Activated CD4-positive, CD25-positive, alpha-beta regulatory T cell treated with anti-CD3 and anti-CD28 coated beads, Interleukin-2, amount 50 U/mL, for 24 hours (primary cell): ENCODE data around the gene ST6GALNAC1.

ENCODE experiments used
- ATAC-seq, 2 donors: fragments of 150-1000 bp; cut with Tn5 transposase; one replicate each; pipeline ENCODE4 v1.10.0; 2021; ENCODE audit warnings: mild to moderate bottlenecking in 1 of 2, moderate library complexity in 1 of 2

The ST6GALNAC1 gene, protein sequence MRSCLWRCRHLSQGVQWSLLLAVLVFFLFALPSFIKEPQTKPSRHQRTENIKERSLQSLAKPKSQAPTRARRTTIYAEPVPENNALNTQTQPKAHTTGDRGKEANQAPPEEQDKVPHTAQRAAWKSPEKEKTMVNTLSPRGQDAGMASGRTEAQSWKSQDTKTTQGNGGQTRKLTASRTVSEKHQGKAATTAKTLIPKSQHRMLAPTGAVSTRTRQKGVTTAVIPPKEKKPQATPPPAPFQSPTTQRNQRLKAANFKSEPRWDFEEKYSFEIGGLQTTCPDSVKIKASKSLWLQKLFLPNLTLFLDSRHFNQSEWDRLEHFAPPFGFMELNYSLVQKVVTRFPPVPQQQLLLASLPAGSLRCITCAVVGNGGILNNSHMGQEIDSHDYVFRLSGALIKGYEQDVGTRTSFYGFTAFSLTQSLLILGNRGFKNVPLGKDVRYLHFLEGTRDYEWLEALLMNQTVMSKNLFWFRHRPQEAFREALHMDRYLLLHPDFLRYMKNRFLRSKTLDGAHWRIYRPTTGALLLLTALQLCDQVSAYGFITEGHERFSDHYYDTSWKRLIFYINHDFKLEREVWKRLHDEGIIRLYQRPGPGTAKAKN

GRCh38 chr17:76643553-76644148 lies at the start of gene ST6GALNAC1:
Gene ST6GALNAC1, minus strand, starts transcription at chr17:76643757. Its CDS starts 119 bp downstream, at chr17:76643638.
- ATAC-seq, result peak in 1 of 2 donors; percentile 30

DNA sequence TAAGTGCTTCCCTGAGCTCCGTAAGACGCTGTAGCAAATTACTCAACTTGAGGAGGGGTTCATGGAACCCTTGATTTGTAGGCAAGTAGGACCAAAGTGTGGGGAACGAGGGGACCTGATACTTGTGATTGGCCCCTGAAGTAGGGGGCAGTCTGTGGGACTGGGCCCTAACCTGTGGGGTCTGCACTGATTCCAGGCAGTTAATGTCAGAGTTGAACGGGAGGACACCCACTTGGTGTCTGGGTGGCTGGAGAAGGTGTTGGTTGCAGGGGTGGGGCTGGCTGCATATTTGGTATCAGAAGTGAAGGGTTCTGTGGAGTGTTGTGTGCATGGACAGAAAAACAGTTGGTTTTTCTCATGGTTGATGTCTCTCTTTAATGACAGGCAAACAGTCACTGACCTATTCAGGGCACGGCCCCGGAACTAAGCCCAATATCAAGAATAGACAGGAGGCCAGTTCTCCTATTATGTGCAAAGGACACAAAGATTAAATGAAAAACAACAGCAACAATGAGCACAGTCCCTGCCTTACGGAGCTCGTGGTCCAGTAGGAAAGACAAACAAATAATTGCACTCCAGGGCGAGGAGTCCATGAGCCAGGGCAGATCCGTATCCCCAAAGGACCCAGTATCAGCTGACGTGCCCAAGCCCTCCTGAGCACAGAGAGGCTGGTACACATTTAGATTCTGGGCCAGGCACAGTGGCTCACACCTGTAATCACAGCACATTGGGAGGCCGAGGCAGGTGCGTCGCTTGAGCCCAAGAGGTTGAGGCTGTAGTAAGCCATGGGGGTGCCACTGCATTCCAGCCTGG lies 48.0 kb upstream of the ST6GALNAC1 start:
- no peak for ATAC-seq

GRCh38 chr17:76690596-76691280 lies 47.2 kb upstream of the ST6GALNAC1 start:
- no peak for ATAC-seq

DNA sequence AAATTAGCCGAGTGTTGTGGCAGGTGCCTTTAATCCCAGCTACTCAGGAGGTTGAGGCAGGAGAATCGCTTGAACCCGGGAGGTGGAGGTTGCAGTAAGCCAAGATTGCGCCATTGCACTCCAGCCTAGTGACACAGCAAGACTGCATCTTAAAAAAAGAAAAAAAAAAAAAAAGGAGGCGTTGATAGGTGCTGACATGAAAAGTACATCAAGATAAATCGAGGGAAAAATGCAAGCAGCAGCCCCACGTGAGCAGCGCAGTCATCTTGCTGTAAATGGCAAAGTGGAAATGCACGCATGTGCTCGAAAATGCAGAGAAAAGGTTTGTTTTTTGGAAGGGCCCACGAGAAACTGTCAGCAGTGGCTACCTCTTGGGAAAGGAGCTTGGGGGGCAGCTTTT lies 46.3 kb upstream of the ST6GALNAC1 start:
- no peak for ATAC-seq

DNA sequence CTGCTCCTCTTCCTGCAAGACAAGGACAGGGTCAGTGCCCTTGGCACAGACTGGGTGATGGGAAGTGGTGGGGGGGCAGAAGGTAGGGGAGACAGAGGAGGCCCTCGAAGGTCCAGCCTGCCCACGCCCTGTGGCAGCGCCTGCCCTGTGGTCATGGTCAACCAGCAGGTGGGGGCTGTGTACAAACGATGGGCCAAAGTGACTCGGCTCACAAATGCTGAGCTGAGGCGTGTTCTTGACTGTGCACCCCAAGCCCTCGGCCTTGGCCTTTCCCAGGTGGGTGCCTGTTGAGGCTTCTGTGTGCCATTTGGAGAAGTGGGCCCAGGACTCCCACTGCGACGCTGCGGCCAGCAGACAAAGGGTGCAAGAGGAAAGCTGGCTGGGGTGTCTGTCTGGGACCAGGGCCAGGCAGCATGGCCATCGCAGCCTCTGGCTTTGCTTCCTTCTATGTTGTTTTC lies 44.6 kb upstream of the ST6GALNAC1 start:
- ATAC-seq, result no peak

DNA sequence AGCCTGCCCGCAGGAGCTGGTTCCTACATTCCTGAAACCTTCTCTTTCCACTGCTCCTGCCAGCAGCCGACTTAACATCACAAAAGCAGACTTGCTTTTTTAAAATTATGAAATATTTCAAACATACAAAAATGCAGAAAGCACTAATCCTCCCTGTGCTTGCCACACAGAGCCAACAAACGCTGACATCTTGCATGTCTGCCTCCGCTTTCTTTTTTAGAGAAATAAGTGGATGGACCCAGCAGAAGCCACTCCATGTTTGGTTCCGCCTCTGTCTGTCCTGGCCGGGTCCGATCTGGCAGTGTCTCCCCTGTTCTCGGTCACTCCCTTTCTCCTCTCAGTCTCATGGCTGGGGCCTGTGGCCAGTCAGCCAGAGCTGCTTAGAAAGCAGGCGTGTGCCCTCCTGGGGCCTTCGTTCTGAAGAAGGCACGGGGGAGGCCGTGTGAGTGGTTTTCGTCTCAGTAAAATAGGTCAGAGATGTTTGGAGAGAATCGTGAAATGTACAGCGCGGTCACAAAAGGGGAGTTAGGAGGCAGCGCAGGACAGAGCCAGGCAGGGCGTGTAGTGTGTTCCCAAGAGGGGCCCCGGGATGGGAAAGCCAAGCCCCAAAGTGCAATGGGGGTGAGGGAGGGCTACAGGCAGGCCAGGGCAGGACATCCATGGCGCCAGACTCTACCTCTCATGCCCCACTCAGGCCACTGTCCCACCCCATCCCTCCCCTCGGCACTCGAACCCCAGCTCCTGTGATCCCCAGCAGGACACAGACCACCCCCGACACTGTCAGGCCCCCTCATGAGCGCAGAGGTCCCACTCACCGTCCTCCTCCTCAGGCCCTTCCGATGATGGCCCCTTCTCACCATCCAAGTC lies 44.0 kb upstream of the ST6GALNAC1 start:
- ATAC-seq, result no peak

- ATAC-seq, result no peak
Observed at GRCh38 chr17:76686538-76687297, 43.2 kb upstream of the ST6GALNAC1 start.

DNA sequence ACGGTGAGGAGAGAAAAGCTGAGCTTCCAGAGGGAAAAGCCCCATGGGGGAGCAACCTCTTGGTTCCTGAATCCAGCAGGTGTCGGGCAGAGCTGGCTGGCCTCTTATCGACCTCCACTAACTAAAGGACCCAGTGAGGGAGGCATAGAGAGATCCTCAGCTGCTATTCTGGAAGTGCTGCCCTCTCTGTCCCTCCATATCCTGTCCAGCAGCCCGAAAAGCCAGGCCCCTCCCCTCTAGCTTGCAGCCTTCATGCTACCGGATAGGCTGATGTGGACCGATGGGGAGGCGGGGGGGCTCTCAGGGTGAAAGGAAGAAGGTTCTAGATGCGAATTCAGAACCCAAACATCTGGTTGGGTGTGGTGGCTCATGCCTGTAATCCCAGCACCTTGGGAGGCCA lies 42.3 kb upstream of the ST6GALNAC1 start:
- ATAC-seq, result no peak

- no peak for ATAC-seq
Observed at GRCh38 chr17:76685366-76685765, 41.8 kb upstream of the ST6GALNAC1 start.

GRCh38 chr17:76684756-76685155 lies 41.2 kb upstream of the ST6GALNAC1 start:
- no peak for ATAC-seq

DNA sequence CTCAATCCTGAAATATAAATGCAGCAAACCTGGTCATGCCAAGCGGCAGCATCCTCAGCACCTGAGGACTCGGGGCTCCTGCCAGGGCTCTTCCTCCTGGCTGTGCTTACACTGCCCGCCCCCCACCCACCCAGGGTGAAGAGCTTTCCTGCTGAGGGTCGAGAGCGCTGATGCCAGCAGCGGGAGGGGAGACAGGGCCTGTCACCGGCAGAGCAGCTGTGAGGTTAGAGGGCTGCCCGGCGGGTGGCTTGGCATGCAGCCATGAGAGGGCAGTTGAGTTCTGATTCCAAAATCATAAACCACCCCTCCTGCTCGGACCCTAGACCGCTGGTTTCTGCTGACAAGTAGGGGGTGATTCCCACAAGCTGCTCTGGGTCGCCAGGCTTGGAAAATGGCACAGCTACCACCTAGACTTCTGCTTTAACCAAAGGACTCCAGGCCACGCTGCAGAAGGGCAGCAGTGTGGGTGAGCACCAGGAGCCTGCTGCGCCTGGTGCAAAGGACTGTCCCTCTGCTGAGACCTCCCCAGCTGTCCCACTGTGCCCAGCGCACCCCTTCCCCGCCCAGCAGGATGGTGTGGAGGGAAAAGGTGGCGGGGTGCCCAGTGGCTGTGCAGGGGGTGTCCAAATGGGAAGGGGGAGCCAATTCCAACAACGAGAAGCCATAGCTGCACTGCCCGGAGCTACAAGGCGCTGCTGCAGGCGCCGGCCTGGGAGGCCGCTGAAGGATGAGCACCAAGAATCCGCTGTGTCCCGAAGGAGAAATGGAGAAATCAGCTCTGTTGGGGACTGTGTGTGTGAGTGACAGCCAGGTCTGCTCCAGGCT lies 40.6 kb upstream of the ST6GALNAC1 start:
- no peak for ATAC-seq

GRCh38 chr17:76683011-76683755 lies 39.6 kb upstream of the ST6GALNAC1 start:
- no peak for ATAC-seq

GRCh38 chr17:76682296-76682695 lies 38.7 kb upstream of the ST6GALNAC1 start:
- no peak for ATAC-seq

DNA sequence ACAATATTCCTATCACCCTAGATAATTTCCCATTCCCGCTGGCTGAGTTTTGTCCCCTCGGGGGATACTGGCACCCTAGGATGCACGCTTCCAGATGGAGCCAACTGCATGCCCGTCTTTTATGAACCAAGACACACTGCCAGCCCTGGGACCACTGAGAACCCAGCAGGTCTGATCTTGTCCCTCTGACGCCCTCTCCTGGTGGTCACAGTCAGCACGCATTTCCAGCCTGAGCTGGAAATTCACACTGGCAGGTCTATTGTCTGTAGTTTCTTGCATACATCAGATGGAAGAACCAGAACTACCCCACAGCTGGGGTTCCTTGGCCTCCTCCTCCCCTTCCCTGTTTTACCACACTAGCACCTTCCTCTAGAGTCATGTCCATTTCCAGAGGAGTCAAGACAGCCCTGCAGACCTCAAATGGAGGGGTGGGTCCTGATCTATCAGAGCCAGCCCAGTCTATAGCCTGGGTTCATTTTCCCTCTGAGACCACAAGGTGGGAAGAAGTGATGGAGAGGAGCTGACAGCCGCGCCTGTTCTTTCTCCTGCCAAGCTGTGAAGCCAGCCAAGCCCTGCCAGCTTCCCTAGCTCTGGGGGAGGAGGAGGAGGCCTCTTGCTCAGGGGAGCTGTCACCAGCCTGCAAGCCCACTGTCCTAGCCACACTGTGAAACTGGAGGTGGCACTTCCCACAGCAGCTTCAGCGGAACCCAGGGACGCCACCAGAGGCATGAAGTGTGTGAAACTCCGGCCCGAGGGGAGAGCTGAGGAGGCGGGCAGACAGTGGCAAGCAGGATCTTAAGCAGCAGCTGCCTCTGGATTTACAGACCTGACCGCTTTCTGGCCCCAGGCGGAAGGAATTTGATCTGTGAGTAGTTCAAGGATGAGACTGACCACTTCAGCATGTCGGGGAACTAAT lies 37.9 kb upstream of the ST6GALNAC1 start:
- peak; percentile 38 to 60 for ATAC-seq

- ATAC-seq, result no peak
Observed at GRCh38 chr17:76679239-76679638, 35.7 kb upstream of the ST6GALNAC1 start.

DNA sequence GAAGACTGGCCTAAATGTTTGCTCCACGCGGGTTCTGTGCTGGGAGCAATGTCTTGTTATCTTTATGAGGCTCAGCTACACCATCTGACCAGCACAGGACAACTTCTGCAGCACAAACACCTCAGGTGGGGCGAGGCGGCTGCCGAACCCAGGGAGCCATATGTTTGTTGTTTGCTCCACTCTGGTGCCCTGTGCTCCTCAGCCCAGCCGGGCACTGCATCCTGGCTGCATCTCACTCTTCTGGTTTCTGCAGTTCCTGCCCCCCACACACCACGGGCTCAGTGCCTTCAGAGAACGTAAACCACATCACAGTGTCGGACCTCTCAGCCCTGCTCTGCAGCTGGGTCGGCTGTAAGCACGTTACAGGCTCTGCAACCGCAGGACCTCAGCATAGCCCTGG lies 34.8 kb upstream of the ST6GALNAC1 start:
- peak; percentile 32 to 74 for ATAC-seq

GRCh38 chr17:76677406-76677805 lies 33.8 kb upstream of the ST6GALNAC1 start:
- ATAC-seq, result no peak

GRCh38 chr17:76676629-76677028 lies 33.1 kb upstream of the ST6GALNAC1 start:
- ATAC-seq, result no peak
